Endothelial cell (in vitro differentiated cells): Measurements from ENCODE around the gene GPC2. TPM values are rescaled to one million over a fixed set of nuclear protein-coding genes. Genes with fewer than 3 reads are reported as not detected.

Experiments used
- DNase-seq: peaks from one replicate; pipeline ENCODE4 v3.0.0; 2021; ENCODE audit warnings: low spot score
- H3K27ac Mint-ChIP-seq: one replicate; pipeline ENCODE4 v1.8.0; 2021; ENCODE audit warnings: mixed read lengths, inconsistent platforms; ENCODE audit not compliant: unreplicated experiment
- H3K27me3 Mint-ChIP-seq: one replicate; pipeline ENCODE4 v1.8.0; 2021; ENCODE audit warnings: mild to moderate bottlenecking, moderate library complexity, mixed read lengths, inconsistent platforms; ENCODE audit not compliant: unreplicated experiment
- H3K36me3 Mint-ChIP-seq: one replicate; pipeline ENCODE4 v1.8.0; 2021; ENCODE audit warnings: mild to moderate bottlenecking, low read depth, mixed read lengths, inconsistent platforms; ENCODE audit not compliant: unreplicated experiment
- H3K4me1 Mint-ChIP-seq: one replicate; pipeline ENCODE4 v1.8.0; 2021; ENCODE audit warnings: mild to moderate bottlenecking, mixed read lengths, inconsistent platforms; ENCODE audit not compliant: unreplicated experiment
- H3K4me3 Mint-ChIP-seq: one replicate; pipeline ENCODE4 v1.8.0; 2021; ENCODE audit warnings: mild to moderate bottlenecking, mixed read lengths, inconsistent platforms; ENCODE audit not compliant: unreplicated experiment
- H3K9me3 Mint-ChIP-seq: one replicate; pipeline ENCODE4 v1.8.0; 2021; ENCODE audit warnings: mixed read lengths, inconsistent platforms; ENCODE audit not compliant: unreplicated experiment
- CTCF ChIP-seq: fragments of 200-600 bp; sonication (generic); IDR thresholded peaks from one replicate; pipeline ENCODE4 v1.5.0; 2021; ENCODE audit warnings: antibody characterized with exemption; ENCODE audit not compliant: unreplicated experiment
- total RNA-seq: library from RNA; stranded (reverse); fragmentation: NEBNext Ultra II Directional; extraction: Animal tissue kit (Norgen Biotek cat#: 25700); gene quantifications from one replicate; pipeline ENCODE4 v1.2.1, GENCODE V29; 2021; ENCODE audit not compliant: unreplicated experiment

GPC2 gene
- total RNA-seq, 1 donor from 2014 or later = 27.2 TPM

GRCh38 chr7:100167912-100168323 is 9.3 kb downstream of the GPC2 start:
- no peak for TF ChIP-seq CTCF
- DNase-seq = no peak
- Mint-ChIP-seq H3K9me3 (no peaks in the 10 kb centered on the region), H3K27me3 (peaks cover 29% of the 10 kb centered on the region), H3K36me3 (peaks cover 5% of the 10 kb centered on the region), H3K4me1 (peaks cover 34% of the 10 kb centered on the region), H3K4me3 (peak overlapping the region; percentile 84), H3K27ac (no peak overlapping the region)

GRCh38 chr7:100166970-100167911 is 9.9 kb downstream of the GPC2 start:
- H3K27ac Mint-ChIP-seq = no peak overlapping the region
- TF ChIP-seq CTCF = no peak
- DNase-seq = no peak
- H3K36me3 Mint-ChIP-seq = peaks cover 5% of the 10 kb centered on the region
- H3K4me1 Mint-ChIP-seq = peaks cover 34% of the 10 kb centered on the region
- peaks cover 29% of the 10 kb centered on the region for H3K27me3 Mint-ChIP-seq
- H3K4me3 Mint-ChIP-seq = peak overlapping the region; percentile 84
- H3K9me3 Mint-ChIP-seq = no peaks in the 10 kb centered on the region

- peaks cover 30% of the 10 kb centered on the region for H3K27me3 Mint-ChIP-seq
- H3K4me3 Mint-ChIP-seq = no peak overlapping the region
- H3K9me3 Mint-ChIP-seq = no peaks in the 10 kb centered on the region
- DNase-seq = no peak
- TF ChIP-seq CTCF = no peak
- peaks cover 5% of the 10 kb centered on the region for H3K36me3 Mint-ChIP-seq
- H3K27ac Mint-ChIP-seq = no peak overlapping the region
- H3K4me1 Mint-ChIP-seq = peaks cover 32% of the 10 kb centered on the region
Measured at GRCh38 chr7:100166317-100166940, 10.8 kb downstream of the GPC2 start.

GRCh38 chr7:100163871-100164270 is 13.3 kb downstream of the GPC2 start:
- H3K4me3 Mint-ChIP-seq = peak overlapping the region; percentile 47
- TF ChIP-seq CTCF = no peak

More at GRCh38 chr7:100163871-100164270, 13.3 kb downstream of the GPC2 start:
- H3K27me3 Mint-ChIP-seq = peaks cover 31% of the 10 kb centered on the region
- DNase-seq = no peak
- peaks cover 29% of the 10 kb centered on the region for H3K4me1 Mint-ChIP-seq
- peaks cover 4% of the 10 kb centered on the region for H3K36me3 Mint-ChIP-seq
- no peak overlapping the region for H3K27ac Mint-ChIP-seq
- H3K9me3 Mint-ChIP-seq = no peaks in the 10 kb centered on the region
